WTC11 (cell line): ENCODE measurements around the gene MAST4.

ENCODE experiments used
- CTCF ChIP-seq: fragments of 200-600 bp; IDR thresholded peaks from 2 replicates; pipeline ENCODE4 v1.8.0; 2022; ENCODE audit warnings: antibody characterized with exemption
- MLX ChIP-seq: sonication (generic); formaldehyde crosslinking; IDR thresholded peaks from 2 replicates; pipeline ENCODE4 v1.8.1; 2023; ENCODE audit warnings: mild to moderate bottlenecking, missing genetic modification reagents, moderate library complexity
- ZNF263 ChIP-seq: sonication (generic); formaldehyde crosslinking; IDR thresholded peaks from 2 replicates; pipeline ENCODE4 v1.8.1; 2022; ENCODE audit warnings: low read depth, mild to moderate bottlenecking, moderate library complexity, missing genetic modification reagents

- TF ChIP-seq CTCF: no peak
- TF ChIP-seq ZNF263 (CRISPR knock-in tag): no peak
- TF ChIP-seq MLX (CRISPR knock-in tag): no peak
Observed at GRCh38 chr5:66841264-66841663, 245.1 kb downstream of the MAST4 start.
